ENCODE data around the gene KRT6A. TPM values are rescaled to one million over a fixed set of nuclear protein-coding genes. Genes with fewer than 3 reads are reported as not detected.

The KRT6A gene
- polyA plus RNA-seq, 2 of the 4 experiments (the other 2 are of a cell fraction): 0.04 to 0.14 TPM

DNA sequence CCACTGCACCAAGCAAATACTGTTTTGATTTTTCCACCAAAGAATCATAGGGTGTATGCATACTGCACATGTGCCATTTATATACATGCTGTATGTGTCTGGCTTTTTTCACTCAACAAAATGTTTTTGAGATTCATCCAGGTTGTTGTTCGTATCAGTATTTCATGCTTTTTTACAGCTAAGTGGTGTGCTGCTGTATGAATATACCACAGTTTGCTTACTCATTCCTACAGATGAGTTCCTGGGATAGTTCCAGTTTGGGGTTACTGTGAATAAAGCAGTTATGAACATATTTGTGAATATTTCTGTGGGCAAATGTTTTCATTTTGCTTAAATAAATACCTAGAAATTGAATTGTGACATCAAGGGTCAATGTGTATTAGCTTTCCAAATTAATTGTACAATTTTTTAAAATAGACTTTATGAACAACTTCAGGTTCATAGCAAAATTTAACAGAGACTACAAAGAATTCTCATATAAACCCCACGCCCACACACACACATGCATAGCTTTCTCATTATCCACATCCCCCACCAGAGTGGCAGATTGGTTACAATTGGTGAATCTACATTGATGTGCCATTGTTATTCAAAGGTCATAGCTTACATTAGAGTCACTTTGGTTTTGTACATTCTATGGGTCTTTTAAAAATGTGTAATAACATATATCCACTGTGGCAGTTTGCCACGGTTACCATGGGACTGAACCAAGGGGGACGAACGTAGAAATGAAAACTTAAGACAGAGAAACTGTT is 6.9 kb upstream of the KRT6A start:
- DNase-seq (ENCODE audit: low read depth in 1 of 2, low spot score in 1 of 2): no peak
- FAIRE-seq: no peak
- ChIA-PET CTCF (interaction anchor here (0.7 to 1.5 kb wide), 9 partner anchors 8 to 343 kb away, joined by 3 to 9 read pairs (median 4); no protein-coding TSS in a partner anchor), POLR2A (no interaction called here)
- Histone ChIP-seq H3K4me3 (no peak overlapping the region), H3K27ac (no peak overlapping the region), H3K4me1 (peaks cover 31% of the 10 kb centered on the region), H3K9me3 (no peaks in the 10 kb centered on the region), H3K4me2 (no peak overlapping the region)
- 80% methylated on average over 5 of the region's 5 CpGs for WGBS (ENCODE audit: missing lambda C conversion rate)
- no peak for ATAC-seq
- TF ChIP-seq JUNB (IDR thresholded peaks at IDR 0.05) (no peak), RFX5 (IDR thresholded peaks at IDR 0.05) (no peak), EHMT2 (IDR thresholded peaks at IDR 0.05; ENCODE audit: low read depth) (no peak), CHD2 (IDR thresholded peaks at IDR 0.05; ENCODE audit: low read length, partially characterized antibody) (no peak), RAD21 (conservative IDR thresholded peaks at IDR 0.05 in 1 of 2, IDR thresholded peaks at IDR 0.05 in 1 of 2) (no peak), MYC (IDR thresholded peaks at IDR 0.05; ENCODE audit: borderline replicate concordance, low read length) (no peak), REST (IDR thresholded peaks at IDR 0.05) (no peak), FOSL2 (IDR thresholded peaks at IDR 0.05) (no peak), FOSL2 (CRISPR knock-in tag; IDR thresholded peaks at IDR 0.05) (no peak), CEBPB (IDR thresholded peaks at IDR 0.05) (no peak), KDM1A (IDR thresholded peaks at IDR 0.05; ENCODE audit: low read depth) (no peak)
- TF ChIP-seq, protein P1, sequence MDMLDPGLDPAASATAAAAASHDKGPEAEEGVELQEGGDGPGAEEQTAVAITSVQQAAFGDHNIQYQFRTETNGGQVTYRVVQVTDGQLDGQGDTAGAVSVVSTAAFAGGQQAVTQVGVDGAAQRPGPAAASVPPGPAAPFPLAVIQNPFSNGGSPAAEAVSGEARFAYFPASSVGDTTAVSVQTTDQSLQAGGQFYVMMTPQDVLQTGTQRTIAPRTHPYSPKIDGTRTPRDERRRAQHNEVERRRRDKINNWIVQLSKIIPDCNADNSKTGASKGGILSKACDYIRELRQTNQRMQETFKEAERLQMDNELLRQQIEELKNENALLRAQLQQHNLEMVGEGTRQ (IDR thresholded peaks at IDR 0.05): no peak

DNA sequence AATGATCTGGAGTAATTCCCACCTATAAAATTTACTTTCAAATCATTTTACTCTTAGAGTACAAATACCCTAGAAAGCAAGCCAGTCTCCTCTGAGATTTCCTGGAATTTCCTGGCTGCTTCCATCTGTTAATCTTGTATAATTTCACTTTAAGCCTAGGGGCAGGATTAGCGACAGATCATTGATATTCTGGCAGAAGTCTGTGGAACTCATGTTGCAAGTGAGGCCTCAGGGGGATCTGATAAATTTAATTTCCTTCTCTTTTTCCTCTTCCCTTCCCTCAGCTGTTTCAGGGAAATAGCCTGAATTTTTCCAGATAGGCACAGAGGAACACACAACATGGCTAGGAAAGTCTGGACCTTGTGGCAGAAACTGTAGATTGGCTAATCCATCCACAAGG is 5.9 kb upstream of the KRT6A start:
- no peak overlapping the region for H3K27ac ChIP-seq
- 90% methylated on average over 1 of the region's 1 CpG for WGBS (ENCODE audit: missing lambda C conversion rate)

GRCh38 chr12:52497975-52498374 is 4.9 kb upstream of the KRT6A start:
- FAIRE-seq (no peak), DNase-seq (ENCODE audit: low read depth in 1 of 2, low spot score in 1 of 2) (no peak), ATAC-seq (no peak)
- Histone ChIP-seq H3K9me3 (no peaks in the 10 kb centered on the region), H3K4me3 (no peak overlapping the region), H3K4me2 (no peak overlapping the region), H3K27ac (0 out of 6 replicates have a peak overlapping the region, but pooled peaks of 1 of the 2 experiments have one; percentile 4), H3K4me1 (peaks cover 45% of the 10 kb centered on the region)
- CTCF ChIA-PET: no interaction called here
- 83% methylated on average over 7 of the region's 7 CpGs for WGBS (ENCODE audit: missing lambda C conversion rate)
- no peak for TF ChIP-seq CHD4 (IDR thresholded peaks at IDR 0.05; ENCODE audit: borderline replicate concordance)
- TF ChIP-seq RNF2 (IDR thresholded peaks at IDR 0.05; ENCODE audit: borderline replicate concordance, low read depth): no peak
- TF ChIP-seq TP53 (CRISPR knock-in tag; IDR thresholded peaks at IDR 0.05): no peak
- TF ChIP-seq TFCP2L1 (CRISPR knock-in tag; IDR thresholded peaks at IDR 0.05): no peak
- TF ChIP-seq FOSL2 (IDR thresholded peaks at IDR 0.05): no peak
- no peak for TF ChIP-seq FOSL2 (CRISPR knock-in tag; IDR thresholded peaks at IDR 0.05)
- no peak for TF ChIP-seq POLR2AphosphoS2 (conservative IDR thresholded peaks at IDR 0.05; ENCODE audit: low read length)
- TF ChIP-seq BCL3 (IDR thresholded peaks at IDR 0.05): no peak
- TF ChIP-seq BHLHE40 (IDR thresholded peaks at IDR 0.05; ENCODE audit: low read depth, low read length): no peak
- no peak for TF ChIP-seq KDM1A (IDR thresholded peaks at IDR 0.05; ENCODE audit: low read depth)
- TF ChIP-seq ATOH8 (CRISPR knock-in tag; IDR thresholded peaks at IDR 0.05; ENCODE audit: low read depth): no peak
- no peak for TF ChIP-seq HEYL (CRISPR knock-in tag; IDR thresholded peaks at IDR 0.05)
- TF ChIP-seq JUN (IDR thresholded peaks at IDR 0.05): no peak
- no peak for TF ChIP-seq EP300 (IDR thresholded peaks at IDR 0.05)
- TF ChIP-seq CEBPB (IDR thresholded peaks at IDR 0.05): no peak
- TF ChIP-seq RARB (CRISPR knock-in tag; IDR thresholded peaks at IDR 0.05): no peak
- TF ChIP-seq EHMT2 (IDR thresholded peaks at IDR 0.05; ENCODE audit: low read depth): no peak
- TF ChIP-seq MAX (IDR thresholded peaks at IDR 0.05): no peak
- no peak for TF ChIP-seq JUNB (IDR thresholded peaks at IDR 0.05)
- POLR2A ChIA-PET: no interaction called here

More for the DNA sequence above, 5.9 kb upstream of the KRT6A start:
- CTCF ChIA-PET: interaction anchor here (0.7 to 1.5 kb wide), 5 partner anchors 9 to 342 kb away, joined by 3 to 9 read pairs (median 4); no protein-coding TSS in a partner anchor
- ATAC-seq: no peak
- Histone ChIP-seq H3K9me3 (no peaks in the 10 kb centered on the region), H3K4me3 (no peak overlapping the region), H3K4me2 (no peak overlapping the region), H3K4me1 (peaks cover 39% of the 10 kb centered on the region)
- POLR2A ChIA-PET: no interaction called here
- FAIRE-seq: no peak
- no peak for DNase-seq (ENCODE audit: low read depth in 1 of 2, low spot score in 1 of 2)
- TF ChIP-seq EHMT2 (IDR thresholded peaks at IDR 0.05; ENCODE audit: low read depth) (no peak), GATA3 (IDR thresholded peaks at IDR 0.05; ENCODE audit: borderline replicate concordance) (no peak), BHLHE40 (IDR thresholded peaks at IDR 0.05; ENCODE audit: low read depth, low read length) (no peak), CBX8 (IDR thresholded peaks at IDR 0.05) (no peak)
